Measurements from ENCODE around the gene C2.

C2 gene

GRCh38 chr6:31933537-31933936 lies 6.0 kb downstream of the C2 start:
- Mint-ChIP-seq H3K27ac (no peak overlapping the region), H3K36me3 (no peaks in the 10 kb centered on the region), H3K27me3 (peaks cover 2% of the 10 kb centered on the region), H3K9me3 (ENCODE audit: low read depth) (no peaks in the 10 kb centered on the region), H3K4me1 (ENCODE audit: low read depth) (no peaks in the 10 kb centered on the region), H3K4me3 (no peak overlapping the region)

- Mint-ChIP-seq H3K4me3 (no peak overlapping the region), H3K4me1 (ENCODE audit: low read depth) (no peaks in the 10 kb centered on the region), H3K9me3 (ENCODE audit: low read depth) (no peaks in the 10 kb centered on the region), H3K36me3 (no peaks in the 10 kb centered on the region), H3K27me3 (peaks cover 2% of the 10 kb centered on the region), H3K27ac (no peak overlapping the region)
Measured at GRCh38 chr6:31935021-31935420, 7.5 kb downstream of the C2 start.

DNA sequence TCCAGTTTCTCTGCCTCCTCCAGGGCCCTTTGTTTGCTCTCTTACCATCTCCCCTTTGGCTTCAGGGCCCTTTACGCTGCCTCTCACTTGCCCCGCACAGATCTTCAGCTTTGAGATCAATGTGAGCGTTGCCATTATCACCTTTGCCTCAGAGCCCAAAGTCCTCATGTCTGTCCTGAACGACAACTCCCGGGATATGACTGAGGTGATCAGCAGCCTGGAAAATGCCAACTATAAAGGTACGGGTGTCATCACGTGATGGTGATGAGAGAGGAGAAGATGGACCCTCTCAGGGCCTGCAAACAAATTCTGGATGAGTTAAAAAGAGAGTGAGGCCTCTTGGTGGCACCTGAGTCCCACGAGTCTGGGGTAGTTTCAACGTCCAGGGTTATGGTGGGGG lies 8.3 kb downstream of the C2 start:
- H3K27ac Mint-ChIP-seq = no peak overlapping the region
- H3K36me3 Mint-ChIP-seq = no peaks in the 10 kb centered on the region
- no peaks in the 10 kb centered on the region for H3K9me3 Mint-ChIP-seq (ENCODE audit: low read depth)
- no peak overlapping the region for H3K4me3 Mint-ChIP-seq
- H3K27me3 Mint-ChIP-seq = peaks cover 2% of the 10 kb centered on the region
- no peaks in the 10 kb centered on the region for H3K4me1 Mint-ChIP-seq (ENCODE audit: low read depth)

DNA sequence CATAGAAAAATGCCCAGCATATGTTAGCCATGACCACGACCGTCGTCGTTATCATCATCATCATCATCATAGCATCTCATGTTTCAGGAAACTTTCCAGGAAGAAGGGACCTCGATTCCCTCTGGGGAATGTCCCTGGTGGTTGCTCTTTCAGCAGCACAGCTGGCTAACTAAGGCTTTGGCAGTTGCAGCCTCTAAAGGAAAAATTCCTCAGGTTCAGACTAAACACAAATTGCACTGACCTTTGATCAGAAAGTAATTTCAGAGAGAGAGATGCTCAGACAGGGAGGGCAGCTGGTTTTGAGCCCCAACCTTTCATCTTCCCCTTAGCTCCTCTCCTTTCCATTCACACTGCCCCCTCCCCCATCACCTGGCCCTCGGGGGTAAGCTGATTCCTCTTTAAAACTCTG lies 12.7 kb downstream of the C2 start:
- Mint-ChIP-seq H3K27me3 (peaks cover 5% of the 10 kb centered on the region), H3K9me3 (ENCODE audit: low read depth) (no peaks in the 10 kb centered on the region), H3K27ac (no peak overlapping the region), H3K36me3 (no peaks in the 10 kb centered on the region), H3K4me1 (ENCODE audit: low read depth) (peaks cover under 1% of the 10 kb centered on the region), H3K4me3 (no peak overlapping the region)

DNA sequence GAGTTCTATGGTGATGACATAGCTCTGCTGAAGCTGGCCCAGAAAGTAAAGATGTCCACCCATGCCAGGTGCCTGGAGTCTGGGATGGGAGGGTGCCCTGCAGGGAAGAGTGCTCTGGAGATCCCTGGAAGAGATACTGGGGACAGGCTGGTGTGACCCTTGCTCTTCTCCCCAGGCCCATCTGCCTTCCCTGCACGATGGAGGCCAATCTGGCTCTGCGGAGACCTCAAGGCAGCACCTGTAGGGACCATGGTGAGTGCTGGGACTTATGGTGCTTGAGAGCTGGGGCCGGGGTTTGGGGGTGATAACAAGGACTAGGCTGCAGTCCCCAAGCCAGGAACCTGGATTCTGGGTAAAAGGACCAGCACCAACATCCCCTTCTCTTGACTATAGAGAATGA lies 16.2 kb downstream of the C2 start:
- Mint-ChIP-seq H3K9me3 (ENCODE audit: low read depth) (no peaks in the 10 kb centered on the region), H3K36me3 (no peaks in the 10 kb centered on the region), H3K4me3 (no peak overlapping the region), H3K4me1 (ENCODE audit: low read depth) (peaks cover 4% of the 10 kb centered on the region), H3K27me3 (peaks cover 5% of the 10 kb centered on the region), H3K27ac (no peak overlapping the region)

GRCh38 chr6:31945154-31945506 lies 17.6 kb downstream of the C2 start:
- no peak overlapping the region for H3K4me3 Mint-ChIP-seq
- no peak overlapping the region for H3K27ac Mint-ChIP-seq
- H3K4me1 Mint-ChIP-seq (ENCODE audit: low read depth) = peaks cover 4% of the 10 kb centered on the region
- no peaks in the 10 kb centered on the region for H3K36me3 Mint-ChIP-seq
- H3K9me3 Mint-ChIP-seq (ENCODE audit: low read depth) = no peaks in the 10 kb centered on the region
- H3K27me3 Mint-ChIP-seq = peaks cover 5% of the 10 kb centered on the region

DNA sequence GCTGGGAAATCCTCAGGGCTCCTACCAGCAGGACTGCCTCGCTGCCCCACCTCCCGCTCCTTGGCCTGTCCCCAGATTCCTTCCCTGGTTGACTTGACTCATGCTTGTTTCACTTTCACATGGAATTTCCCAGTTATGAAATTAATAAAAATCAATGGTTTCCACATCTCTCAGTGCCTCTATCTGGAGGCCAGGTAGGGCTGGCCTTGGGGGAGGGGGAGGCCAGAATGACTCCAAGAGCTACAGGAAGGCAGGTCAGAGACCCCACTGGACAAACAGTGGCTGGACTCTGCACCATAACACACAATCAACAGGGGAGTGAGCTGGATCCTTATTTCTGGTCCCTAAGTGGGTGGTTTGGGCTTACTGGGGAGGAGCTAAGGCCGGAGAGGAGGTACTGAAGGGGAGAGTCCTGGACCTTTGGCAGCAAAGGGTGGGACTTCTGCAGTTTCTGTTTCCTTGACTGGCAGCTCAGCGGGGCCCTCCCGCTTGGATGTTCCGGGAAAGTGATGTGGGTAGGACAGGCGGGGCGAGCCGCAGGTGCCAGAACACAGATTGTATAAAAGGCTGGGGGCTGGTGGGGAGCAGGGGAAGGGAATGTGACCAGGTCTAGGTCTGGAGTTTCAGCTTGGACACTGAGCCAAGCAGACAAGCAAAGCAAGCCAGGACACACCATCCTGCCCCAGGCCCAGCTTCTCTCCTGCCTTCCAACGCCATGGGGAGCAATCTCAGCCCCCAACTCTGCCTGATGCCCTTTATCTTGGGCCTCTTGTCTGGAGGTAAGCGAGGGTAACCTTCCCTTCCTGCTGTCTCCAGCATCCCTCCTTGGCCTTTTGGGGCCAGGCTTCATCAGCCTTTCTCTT lies 18.2 kb downstream of the C2 start, which contains the start of gene CFB:
CFB (plus strand) TSS at position 589 of the 863 bp plus-strand sequence; CDS start at position 716, 127 bp downstream.
- Mint-ChIP-seq H3K36me3 (no peaks in the 10 kb centered on the region), H3K4me1 (ENCODE audit: low read depth) (peaks cover 4% of the 10 kb centered on the region), H3K27ac (no peak within 1 kb of the TSS), H3K9me3 (ENCODE audit: low read depth) (no peaks in the 10 kb centered on the region), H3K4me3 (no peak within 1 kb of the TSS), H3K27me3 (peaks cover 5% of the 10 kb centered on the region)

GRCh38 chr6:31946370-31946885 lies 18.9 kb downstream of the C2 start:
- H3K27ac Mint-ChIP-seq = no peak overlapping the region
- H3K27me3 Mint-ChIP-seq = peaks cover 5% of the 10 kb centered on the region

DNA sequence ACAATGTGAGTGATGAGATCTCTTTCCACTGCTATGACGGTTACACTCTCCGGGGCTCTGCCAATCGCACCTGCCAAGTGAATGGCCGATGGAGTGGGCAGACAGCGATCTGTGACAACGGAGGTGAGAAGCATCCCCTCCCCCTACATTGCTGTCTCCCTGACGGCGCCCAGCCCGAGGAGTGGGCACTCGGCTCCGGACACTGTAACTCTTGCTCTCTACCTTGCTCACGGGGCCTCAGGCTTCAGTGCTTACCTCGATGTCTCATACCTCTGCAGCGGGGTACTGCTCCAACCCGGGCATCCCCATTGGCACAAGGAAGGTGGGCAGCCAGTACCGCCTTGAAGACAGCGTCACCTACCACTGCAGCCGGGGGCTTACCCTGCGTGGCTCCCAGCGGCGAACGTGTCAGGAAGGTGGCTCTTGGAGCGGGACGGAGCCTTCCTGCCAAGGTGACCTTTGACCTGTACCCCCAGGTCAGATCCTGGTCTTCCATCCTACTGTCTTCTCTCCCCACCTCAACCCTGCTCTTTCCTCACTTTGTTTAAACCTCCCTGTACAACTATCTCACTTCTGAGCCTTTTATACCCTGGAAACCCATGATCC lies 19.7 kb downstream of the C2 start:
- Mint-ChIP-seq H3K27ac (no peak overlapping the region), H3K4me3 (no peak overlapping the region), H3K9me3 (ENCODE audit: low read depth) (no peaks in the 10 kb centered on the region), H3K36me3 (no peaks in the 10 kb centered on the region), H3K4me1 (ENCODE audit: low read depth) (peaks cover 4% of the 10 kb centered on the region), H3K27me3 (peaks cover 5% of the 10 kb centered on the region)

More at GRCh38 chr6:31946370-31946885, 18.9 kb downstream of the C2 start:
- Mint-ChIP-seq H3K4me3 (no peak overlapping the region), H3K36me3 (no peaks in the 10 kb centered on the region), H3K4me1 (ENCODE audit: low read depth) (peaks cover 4% of the 10 kb centered on the region), H3K9me3 (ENCODE audit: low read depth) (no peaks in the 10 kb centered on the region)

DNA sequence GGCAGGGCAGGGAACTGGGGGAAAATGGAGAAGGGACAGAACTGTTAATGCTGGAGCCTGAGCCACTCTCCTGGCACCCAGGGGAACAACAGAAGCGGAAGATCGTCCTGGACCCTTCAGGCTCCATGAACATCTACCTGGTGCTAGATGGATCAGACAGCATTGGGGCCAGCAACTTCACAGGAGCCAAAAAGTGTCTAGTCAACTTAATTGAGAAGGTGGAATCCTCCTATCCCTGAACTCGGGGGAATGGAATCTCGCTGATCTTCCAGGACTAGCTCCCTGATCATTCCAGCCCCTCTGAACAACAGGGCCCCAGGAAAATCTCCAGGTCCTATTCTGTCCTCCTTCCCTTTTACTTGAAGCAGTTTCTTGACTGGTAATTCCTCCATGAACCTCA lies 20.3 kb downstream of the C2 start:
- Mint-ChIP-seq H3K9me3 (ENCODE audit: low read depth) (no peaks in the 10 kb centered on the region), H3K4me1 (ENCODE audit: low read depth) (peaks cover 4% of the 10 kb centered on the region), H3K27ac (no peak overlapping the region), H3K36me3 (no peaks in the 10 kb centered on the region), H3K4me3 (no peak overlapping the region), H3K27me3 (no peaks in the 10 kb centered on the region)

DNA sequence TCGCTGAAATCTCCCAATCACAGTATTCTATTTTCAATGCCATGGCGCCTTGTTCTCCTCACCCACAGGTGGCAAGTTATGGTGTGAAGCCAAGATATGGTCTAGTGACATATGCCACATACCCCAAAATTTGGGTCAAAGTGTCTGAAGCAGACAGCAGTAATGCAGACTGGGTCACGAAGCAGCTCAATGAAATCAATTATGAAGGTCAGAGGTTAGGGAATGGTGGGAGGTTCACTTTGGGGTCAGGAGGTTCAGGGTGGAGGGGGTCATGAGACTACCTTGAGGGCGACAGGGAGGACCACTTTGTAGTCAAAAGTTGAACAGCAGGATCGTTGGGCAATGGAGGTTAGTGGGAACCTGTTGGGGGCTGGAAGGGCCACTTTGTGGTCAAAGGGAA lies 20.8 kb downstream of the C2 start:
- no peak overlapping the region for H3K4me3 Mint-ChIP-seq
- H3K27me3 Mint-ChIP-seq = no peaks in the 10 kb centered on the region
- H3K27ac Mint-ChIP-seq = no peak overlapping the region
- no peaks in the 10 kb centered on the region for H3K9me3 Mint-ChIP-seq (ENCODE audit: low read depth)
- peaks cover 2% of the 10 kb centered on the region for H3K36me3 Mint-ChIP-seq
- peaks cover 4% of the 10 kb centered on the region for H3K4me1 Mint-ChIP-seq (ENCODE audit: low read depth)

GRCh38 chr6:31948753-31949413 lies 21.4 kb downstream of the C2 start:
- Mint-ChIP-seq H3K27ac (no peak overlapping the region), H3K9me3 (ENCODE audit: low read depth) (no peaks in the 10 kb centered on the region), H3K4me1 (ENCODE audit: low read depth) (peaks cover 4% of the 10 kb centered on the region), H3K4me3 (no peak overlapping the region), H3K36me3 (peaks cover 2% of the 10 kb centered on the region), H3K27me3 (no peaks in the 10 kb centered on the region)

- H3K4me3 Mint-ChIP-seq = no peak overlapping the region
- H3K27me3 Mint-ChIP-seq = no peaks in the 10 kb centered on the region
- peaks cover 2% of the 10 kb centered on the region for H3K36me3 Mint-ChIP-seq
- no peak overlapping the region for H3K27ac Mint-ChIP-seq
- no peaks in the 10 kb centered on the region for H3K9me3 Mint-ChIP-seq (ENCODE audit: low read depth)
- peaks cover 4% of the 10 kb centered on the region for H3K4me1 Mint-ChIP-seq (ENCODE audit: low read depth)
Measured at GRCh38 chr6:31949926-31950548, 22.5 kb downstream of the C2 start.

DNA sequence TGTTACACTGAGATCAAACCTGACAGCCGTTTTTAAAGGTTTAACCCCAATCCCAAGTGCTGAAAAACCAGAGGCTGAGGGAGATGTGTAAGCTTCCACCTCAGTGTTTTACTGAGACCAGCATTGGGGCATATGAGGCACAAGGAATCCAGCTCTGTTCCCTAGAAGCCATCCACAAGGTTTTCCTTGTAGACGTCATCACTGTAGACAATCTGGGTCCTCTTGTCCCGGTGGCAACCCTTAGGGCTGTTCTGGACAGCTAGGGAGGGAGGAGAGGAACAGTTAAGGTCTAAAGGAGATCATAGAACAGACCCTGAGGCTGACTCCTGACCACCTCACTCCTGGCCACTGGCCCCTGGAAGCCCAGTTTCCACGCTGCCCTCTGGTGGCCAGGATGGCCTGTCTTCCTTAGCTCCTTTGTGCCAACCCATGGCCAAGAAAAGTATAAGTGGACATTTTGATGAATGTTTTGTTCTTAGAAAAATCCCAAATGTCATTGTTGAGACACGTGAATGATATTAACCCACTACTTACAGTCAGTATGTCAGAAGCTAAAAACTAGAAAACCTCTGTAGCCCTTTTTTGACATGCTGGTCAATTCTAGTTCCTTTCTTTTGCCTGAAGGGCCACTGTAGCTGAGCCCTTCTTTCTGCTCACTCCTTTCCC lies 24.8 kb downstream of the C2 start:
- H3K36me3 Mint-ChIP-seq = peaks cover 2% of the 10 kb centered on the region
- no peaks in the 10 kb centered on the region for H3K27me3 Mint-ChIP-seq
- no peaks in the 10 kb centered on the region for H3K9me3 Mint-ChIP-seq (ENCODE audit: low read depth)
- no peak overlapping the region for H3K4me3 Mint-ChIP-seq
- H3K4me1 Mint-ChIP-seq (ENCODE audit: low read depth) = peaks cover 4% of the 10 kb centered on the region
- H3K27ac Mint-ChIP-seq = no peak overlapping the region
